SU-DHL-6 (cell line): ENCODE data around the gene SPTLC3.

Experiments
- H2AFZ ChIP-seq: fragments of 200-600 bp; sonication (generic); 2 replicates; pipeline ENCODE4 v1.6.1; 2014; ENCODE audit warnings: low read depth, mild to moderate bottlenecking, moderate library complexity, mixed read lengths, antibody characterized with exemption, low read length; ENCODE audit not compliant: severe bottlenecking
- H3F3A ChIP-seq: fragments of 200-600 bp; shearing (Covaris generic); 2 replicates; pipeline ENCODE4 v1.6.0; 2016; ENCODE audit warnings: antibody characterized with exemption, mild to moderate bottlenecking; ENCODE audit not compliant: insufficient read depth
- H3K27ac ChIP-seq: fragments of 200-600 bp; sonication (generic); 2 replicates; pipeline ENCODE4 v1.5.1; 2016; ENCODE audit warnings: low read depth, mild to moderate bottlenecking, low read length, moderate library complexity, mixed read lengths
- H3K27me3 ChIP-seq: fragments of 200-600 bp; sonication (generic), shearing (Covaris generic); 2 replicates; pipeline ENCODE4 v1.6.0; 2014; ENCODE audit warnings: mild to moderate bottlenecking, low read length
- H3K36me3 ChIP-seq: fragments of 200-600 bp; sonication (generic); 2 replicates; pipeline ENCODE4 v1.6.1; 2014; ENCODE audit warnings: mild to moderate bottlenecking, low read length, mixed read lengths
- H3K4me2 ChIP-seq: fragments of 300-600, 200-600 bp; shearing (Covaris generic), sonication (generic); 2 replicates; pipeline ENCODE4 v1.6.0; 2014; ENCODE audit warnings: low read length, low read depth, mild to moderate bottlenecking; ENCODE audit not compliant: poor library complexity, severe bottlenecking
- H3K4me3 ChIP-seq: fragments of 200-600 bp; sonication (generic); 2 replicates; pipeline ENCODE4 v1.5.1; 2014; ENCODE audit warnings: antibody characterized with exemption, low read length, mild to moderate bottlenecking, mixed read lengths; ENCODE audit not compliant: insufficient read depth, poor library complexity, severe bottlenecking
- H3K79me2 ChIP-seq: fragments of 200-600 bp; sonication (generic); 2 replicates; pipeline ENCODE4 v1.6.1; 2014; ENCODE audit warnings: mild to moderate bottlenecking, low read length, moderate library complexity; ENCODE audit not compliant: insufficient read depth
- H3K9ac ChIP-seq: fragments of 200-600 bp; sonication (generic); 2 replicates; pipeline ENCODE4 v1.7.0; 2014; ENCODE audit warnings: mild to moderate bottlenecking, low read length
- H3K9me2 ChIP-seq: fragments of 200-600 bp; sonication (generic); replicated peaks from 2 replicates; pipeline ENCODE4 v1.6.1; 2014; ENCODE audit warnings: low read length; ENCODE audit not compliant: insufficient read depth
- H3K9me3 ChIP-seq: fragments of 200-600 bp; sonication (generic); 2 replicates; pipeline ENCODE4 v1.6.1; 2014; ENCODE audit warnings: low read length, mixed read lengths; ENCODE audit not compliant: insufficient read depth
- H4K20me1 ChIP-seq: fragments of 200-600 bp; sonication (generic); 2 replicates; pipeline ENCODE4 v1.6.1; 2014; ENCODE audit warnings: low read depth, mild to moderate bottlenecking, antibody characterized with exemption, low read length, moderate library complexity, mixed read lengths
- CTCF ChIP-seq: fragments of 200-600 bp; sonication (generic); IDR thresholded peaks from one replicate; pipeline ENCODE4 v1.5.1; 2017; ENCODE audit warnings: antibody characterized with exemption, mild to moderate bottlenecking, low read length, moderate library complexity; ENCODE audit not compliant: insufficient read depth, poor library complexity, severe bottlenecking
- EZH2phosphoT487 ChIP-seq: fragments of 200-600 bp; sonication (generic), shearing (Covaris generic); conservative IDR thresholded peaks from 2 replicates; pipeline ENCODE4 v1.6.1; 2018; ENCODE audit warnings: mild to moderate bottlenecking, antibody characterized with exemption, low read length, moderate library complexity, mixed read lengths

SPTLC3 gene

GRCh38 chr20:13102694-13103093 lies 93.9 kb downstream of the SPTLC3 start:
- H3K9ac ChIP-seq: no peak overlapping the region
- H3K79me2 ChIP-seq: no peaks in the 10 kb centered on the region
- no peaks in the 10 kb centered on the region for H3K36me3 ChIP-seq
- no peaks in the 10 kb centered on the region for H3F3A ChIP-seq
- no peaks in the 10 kb centered on the region for H3K9me3 ChIP-seq
- no peak for TF ChIP-seq EZH2phosphoT487
- no peak for TF ChIP-seq CTCF
- no peak overlapping the region for H3K4me3 ChIP-seq
- H2AFZ ChIP-seq: no peak overlapping the region
- H4K20me1 ChIP-seq: no peaks in the 10 kb centered on the region
- H3K9me2 ChIP-seq: no peaks in the 10 kb centered on the region
- no peak overlapping the region for H3K4me2 ChIP-seq
- no peaks in the 10 kb centered on the region for H3K27me3 ChIP-seq
- no peak overlapping the region for H3K27ac ChIP-seq

GRCh38 chr20:13105039-13105438 lies 96.3 kb downstream of the SPTLC3 start:
- H3K9ac ChIP-seq: no peak overlapping the region
- no peak for TF ChIP-seq EZH2phosphoT487
- no peak overlapping the region for H3K4me2 ChIP-seq
- H3F3A ChIP-seq: no peaks in the 10 kb centered on the region
- no peak overlapping the region for H3K4me3 ChIP-seq
- no peak overlapping the region for H3K27ac ChIP-seq
- H2AFZ ChIP-seq: no peak overlapping the region
- no peaks in the 10 kb centered on the region for H4K20me1 ChIP-seq
- no peaks in the 10 kb centered on the region for H3K9me3 ChIP-seq
- no peaks in the 10 kb centered on the region for H3K79me2 ChIP-seq
- no peaks in the 10 kb centered on the region for H3K9me2 ChIP-seq
- no peaks in the 10 kb centered on the region for H3K27me3 ChIP-seq
- H3K36me3 ChIP-seq: no peaks in the 10 kb centered on the region

GRCh38 chr20:13105864-13106457 lies 97.2 kb downstream of the SPTLC3 start:
- Histone ChIP-seq H3K9ac (no peak overlapping the region), H3K9me2 (no peaks in the 10 kb centered on the region), H3K4me3 (no peak overlapping the region), H4K20me1 (no peaks in the 10 kb centered on the region), H3K79me2 (no peaks in the 10 kb centered on the region), H3K27me3 (no peaks in the 10 kb centered on the region), H3K9me3 (no peaks in the 10 kb centered on the region), H2AFZ (no peak overlapping the region), H3K27ac (no peak overlapping the region), H3K4me2 (no peak overlapping the region), H3K36me3 (no peaks in the 10 kb centered on the region), H3F3A (no peaks in the 10 kb centered on the region)
- peak; percentile 46 for TF ChIP-seq CTCF
- no peak for TF ChIP-seq EZH2phosphoT487

- Histone ChIP-seq H3K79me2 (no peaks in the 10 kb centered on the region), H3K9me3 (no peaks in the 10 kb centered on the region), H3K36me3 (no peaks in the 10 kb centered on the region), H3K9ac (no peak overlapping the region), H4K20me1 (no peaks in the 10 kb centered on the region), H3K27me3 (no peaks in the 10 kb centered on the region), H3K4me3 (no peak overlapping the region), H2AFZ (no peak overlapping the region), H3K9me2 (no peaks in the 10 kb centered on the region), H3F3A (no peaks in the 10 kb centered on the region), H3K27ac (no peak overlapping the region), H3K4me2 (no peak overlapping the region)
- TF ChIP-seq EZH2phosphoT487 (no peak), CTCF (no peak)
These were observed 100.9 kb downstream of the SPTLC3 start for GRCh38 chr20:13109658-13110057.
